ENCODE data around the gene CFAP107. TPM values are rescaled to one million over a fixed set of nuclear protein-coding genes. Genes with fewer than 3 reads are reported as not detected.

CFAP107 gene
- total RNA-seq, 4 donors from 2014 or later, result not detected

DNA sequence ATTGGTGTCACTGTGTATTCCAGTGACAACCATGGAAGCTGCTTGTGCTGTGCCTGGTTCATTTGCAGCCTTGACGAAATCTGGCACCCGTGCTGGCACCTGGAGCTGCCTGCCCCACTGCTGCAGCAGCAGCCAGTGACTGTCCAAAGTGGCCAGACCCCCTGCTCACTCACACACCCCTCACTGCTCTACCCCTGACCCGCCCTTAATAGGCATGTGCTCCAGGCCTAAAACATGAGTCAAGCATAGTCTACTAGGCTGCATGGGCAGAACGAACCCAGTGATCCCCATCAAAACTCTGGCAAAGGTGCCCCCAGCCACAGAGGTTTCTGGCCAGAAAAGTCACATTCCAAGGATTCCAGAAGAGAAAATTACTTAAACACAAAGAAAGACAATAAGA lies 52.9 kb downstream of the CFAP107 start:
- Histone ChIP-seq H3K36me3 (no peaks in the 10 kb centered on the region), H3K4me1 (no peaks in the 10 kb centered on the region), H3K9me3 (no peaks in the 10 kb centered on the region), H3K4me3 (no peak overlapping the region), H3K27me3 (no peaks in the 10 kb centered on the region), H3K27ac (no peak overlapping the region)
- TF ChIP-seq, protein P1, sequence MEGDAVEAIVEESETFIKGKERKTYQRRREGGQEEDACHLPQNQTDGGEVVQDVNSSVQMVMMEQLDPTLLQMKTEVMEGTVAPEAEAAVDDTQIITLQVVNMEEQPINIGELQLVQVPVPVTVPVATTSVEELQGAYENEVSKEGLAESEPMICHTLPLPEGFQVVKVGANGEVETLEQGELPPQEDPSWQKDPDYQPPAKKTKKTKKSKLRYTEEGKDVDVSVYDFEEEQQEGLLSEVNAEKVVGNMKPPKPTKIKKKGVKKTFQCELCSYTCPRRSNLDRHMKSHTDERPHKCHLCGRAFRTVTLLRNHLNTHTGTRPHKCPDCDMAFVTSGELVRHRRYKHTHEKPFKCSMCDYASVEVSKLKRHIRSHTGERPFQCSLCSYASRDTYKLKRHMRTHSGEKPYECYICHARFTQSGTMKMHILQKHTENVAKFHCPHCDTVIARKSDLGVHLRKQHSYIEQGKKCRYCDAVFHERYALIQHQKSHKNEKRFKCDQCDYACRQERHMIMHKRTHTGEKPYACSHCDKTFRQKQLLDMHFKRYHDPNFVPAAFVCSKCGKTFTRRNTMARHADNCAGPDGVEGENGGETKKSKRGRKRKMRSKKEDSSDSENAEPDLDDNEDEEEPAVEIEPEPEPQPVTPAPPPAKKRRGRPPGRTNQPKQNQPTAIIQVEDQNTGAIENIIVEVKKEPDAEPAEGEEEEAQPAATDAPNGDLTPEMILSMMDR (IDR thresholded peaks at IDR 0.05 in 4 of 5, conservative IDR thresholded peaks at IDR 0.05 in 1 of 5), result no peak
- no peak for TF ChIP-seq POLR2A (IDR thresholded peaks at IDR 0.05)
- no peak for ATAC-seq
- intact Hi-C loops (cut with DNase I; ENCODE audit: low total_unique reads) (no loop called here), in situ Hi-C loops (cut with MboI; ENCODE audit: low sequenced_read_pairs in 4 of 4) (no loop called here)
- no peak for DNase-seq

GRCh38 chr1:12799730-12800129 lies 53.7 kb downstream of the CFAP107 start:
- Histone ChIP-seq H3K27ac (no peak overlapping the region), H3K36me3 (no peaks in the 10 kb centered on the region), H3K27me3 (no peaks in the 10 kb centered on the region), H3K9me3 (no peaks in the 10 kb centered on the region), H3K4me3 (no peak overlapping the region), H3K4me1 (no peaks in the 10 kb centered on the region)
- DNase-seq, result no peak
- no peak for TF ChIP-seq POLR2A (IDR thresholded peaks at IDR 0.05)
- TF ChIP-seq, protein P1 (IDR thresholded peaks at IDR 0.05 in 4 of 5, conservative IDR thresholded peaks at IDR 0.05 in 1 of 5), result no peak
- in situ Hi-C loops (cut with MboI; ENCODE audit: low sequenced_read_pairs in 4 of 4), result no loop called here
- ATAC-seq, result no peak
- intact Hi-C loops (cut with DNase I; ENCODE audit: low total_unique reads), result no loop called here

DNA sequence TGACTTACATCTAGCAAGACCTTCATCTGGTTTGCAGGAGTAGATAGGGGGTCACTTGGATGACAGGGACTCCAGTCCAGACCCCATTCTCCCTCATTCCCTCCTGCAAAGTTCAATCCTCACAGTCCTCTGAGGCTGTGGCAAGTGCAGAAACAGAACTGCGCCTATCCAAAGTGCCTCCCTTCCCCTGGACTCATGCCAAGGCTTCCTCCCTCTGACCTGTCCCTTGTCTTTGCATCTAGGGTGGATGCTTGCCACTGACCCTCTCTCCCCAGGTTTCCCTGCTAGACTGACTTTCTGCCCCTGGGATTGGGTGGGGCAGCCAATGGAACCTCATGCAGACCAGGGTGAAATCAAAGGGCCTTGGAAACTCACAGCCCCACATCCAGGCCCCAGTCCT lies 63.9 kb downstream of the CFAP107 start:
- no peak overlapping the region for H3K4me3 ChIP-seq
- in situ Hi-C loops (cut with MboI; ENCODE audit: low sequenced_read_pairs in 4 of 4) (no loop called here), intact Hi-C loops (cut with DNase I; ENCODE audit: low total_unique reads) (no loop called here)
- H3K9me3 ChIP-seq, result no peaks in the 10 kb centered on the region
- DNase-seq (no peak), ATAC-seq (no peak)
- no peak overlapping the region for H3K27ac ChIP-seq
- TF ChIP-seq, protein P1 (IDR thresholded peaks at IDR 0.05 in 4 of 5, conservative IDR thresholded peaks at IDR 0.05 in 1 of 5), result no peak
- no peak for TF ChIP-seq POLR2A (IDR thresholded peaks at IDR 0.05)
- no peaks in the 10 kb centered on the region for H3K36me3 ChIP-seq
- H3K27me3 ChIP-seq, result no peaks in the 10 kb centered on the region
- no peaks in the 10 kb centered on the region for H3K4me1 ChIP-seq

DNA sequence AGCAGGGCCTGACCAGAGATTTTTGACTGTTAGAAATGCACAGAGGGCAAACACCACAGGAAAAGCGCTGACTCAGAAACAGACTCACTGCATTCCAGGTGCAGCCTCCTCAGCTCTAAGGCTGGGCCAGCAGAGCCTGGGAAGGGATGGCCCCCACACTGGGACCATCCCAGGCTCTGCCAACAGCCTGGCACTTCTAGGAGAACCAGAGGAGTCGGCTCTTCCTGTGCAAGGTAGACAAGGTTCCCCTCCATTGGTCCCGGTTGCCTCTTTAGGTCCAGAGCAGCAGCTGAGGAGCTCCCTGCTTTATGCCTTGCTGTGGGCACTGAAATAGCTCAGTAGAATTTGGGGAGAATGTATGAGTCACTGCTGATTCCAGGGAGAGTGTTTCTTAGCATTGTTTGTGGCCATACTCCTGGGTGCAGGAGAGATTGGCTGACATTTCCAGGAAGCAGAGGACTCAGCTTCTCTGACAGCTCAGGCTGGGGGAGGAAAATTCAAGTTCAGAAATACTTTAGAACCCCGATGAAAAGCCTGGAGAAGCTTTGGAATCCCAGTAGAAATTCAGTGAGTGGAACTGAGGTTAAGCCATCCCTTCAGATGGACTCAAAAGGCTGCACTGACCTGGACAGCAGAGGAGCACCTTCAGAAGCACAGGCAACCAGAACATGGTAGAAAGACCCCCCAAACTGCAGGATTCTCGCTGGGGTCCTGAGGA lies 64.8 kb downstream of the CFAP107 start:
- no peaks in the 10 kb centered on the region for H3K27me3 ChIP-seq
- H3K4me3 ChIP-seq, result no peak overlapping the region
- DNase-seq (no peak), ATAC-seq (no peak)
- H3K4me1 ChIP-seq, result no peaks in the 10 kb centered on the region
- TF ChIP-seq, protein P1 (IDR thresholded peaks at IDR 0.05 in 4 of 5, conservative IDR thresholded peaks at IDR 0.05 in 1 of 5), result no peak
- no peak for TF ChIP-seq POLR2A (IDR thresholded peaks at IDR 0.05)
- in situ Hi-C loops (cut with MboI; ENCODE audit: low sequenced_read_pairs in 4 of 4), result no loop called here
- no peaks in the 10 kb centered on the region for H3K9me3 ChIP-seq
- no peaks in the 10 kb centered on the region for H3K36me3 ChIP-seq
- intact Hi-C loops (cut with DNase I; ENCODE audit: low total_unique reads), result no loop called here
- no peak overlapping the region for H3K27ac ChIP-seq

GRCh38 chr1:12811409-12811784 lies 65.4 kb downstream of the CFAP107 start:
- no peaks in the 10 kb centered on the region for H3K27me3 ChIP-seq
- in situ Hi-C loops (cut with MboI; ENCODE audit: low sequenced_read_pairs in 4 of 4), result no loop called here
- DNase-seq (no peak), ATAC-seq (no peak)
- intact Hi-C loops (cut with DNase I; ENCODE audit: low total_unique reads), result no loop called here
- H3K9me3 ChIP-seq, result no peaks in the 10 kb centered on the region
- H3K4me1 ChIP-seq, result no peaks in the 10 kb centered on the region
- H3K36me3 ChIP-seq, result no peaks in the 10 kb centered on the region
- no peak overlapping the region for H3K27ac ChIP-seq
- no peak for TF ChIP-seq POLR2A (IDR thresholded peaks at IDR 0.05)
- TF ChIP-seq, protein P1 (IDR thresholded peaks at IDR 0.05 in 4 of 5, conservative IDR thresholded peaks at IDR 0.05 in 1 of 5), result no peak
- H3K4me3 ChIP-seq, result no peak overlapping the region
